ENCODE data around the gene DGUOK.

Gene DGUOK

DNA sequence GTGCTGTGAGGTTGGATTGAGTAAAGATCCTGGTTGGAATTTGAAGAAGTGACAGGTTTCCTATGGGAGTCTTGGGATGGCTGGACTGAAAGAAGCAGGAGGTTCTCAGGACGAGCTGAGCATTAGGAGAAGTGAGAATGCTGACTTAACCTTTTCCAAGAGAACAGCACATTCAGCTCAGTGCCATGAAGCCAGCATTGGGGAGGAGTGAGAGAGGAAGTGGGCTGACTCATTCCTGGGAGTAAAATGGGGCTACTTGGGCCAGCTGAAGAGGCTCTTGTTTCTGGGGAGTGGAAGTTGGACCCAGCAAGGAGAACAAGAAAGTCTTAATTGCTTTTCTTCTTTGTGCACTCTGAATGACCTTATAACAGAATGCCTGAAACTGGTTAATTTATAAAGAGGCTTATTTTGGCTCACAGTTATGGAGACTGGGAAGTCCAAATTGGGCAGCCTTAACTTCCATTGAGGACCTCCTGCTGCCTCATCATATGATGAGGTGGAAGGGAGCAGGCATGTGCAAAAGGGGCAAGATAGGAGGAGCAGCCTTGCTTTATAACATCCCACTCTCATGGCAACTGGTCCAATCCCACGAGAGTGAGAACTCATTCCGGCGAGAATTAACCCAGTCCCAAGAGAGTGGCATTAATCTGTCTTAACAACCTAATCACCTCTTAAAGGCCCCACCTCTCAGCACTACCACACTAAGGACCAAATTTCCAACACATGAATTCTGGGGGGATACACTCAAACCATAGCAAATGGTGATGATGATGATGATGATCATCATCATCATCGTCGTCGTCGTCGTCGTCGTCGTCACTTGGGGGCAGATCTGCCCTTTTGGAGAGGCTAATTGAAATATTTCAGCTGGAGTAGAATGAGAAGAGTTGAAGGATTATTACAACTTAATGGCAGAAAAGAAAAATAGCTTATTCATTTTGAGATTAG, 26.1 kb downstream of the DGUOK start:
- DNase-seq (ENCODE audit: low spot score) = no peak

DNA sequence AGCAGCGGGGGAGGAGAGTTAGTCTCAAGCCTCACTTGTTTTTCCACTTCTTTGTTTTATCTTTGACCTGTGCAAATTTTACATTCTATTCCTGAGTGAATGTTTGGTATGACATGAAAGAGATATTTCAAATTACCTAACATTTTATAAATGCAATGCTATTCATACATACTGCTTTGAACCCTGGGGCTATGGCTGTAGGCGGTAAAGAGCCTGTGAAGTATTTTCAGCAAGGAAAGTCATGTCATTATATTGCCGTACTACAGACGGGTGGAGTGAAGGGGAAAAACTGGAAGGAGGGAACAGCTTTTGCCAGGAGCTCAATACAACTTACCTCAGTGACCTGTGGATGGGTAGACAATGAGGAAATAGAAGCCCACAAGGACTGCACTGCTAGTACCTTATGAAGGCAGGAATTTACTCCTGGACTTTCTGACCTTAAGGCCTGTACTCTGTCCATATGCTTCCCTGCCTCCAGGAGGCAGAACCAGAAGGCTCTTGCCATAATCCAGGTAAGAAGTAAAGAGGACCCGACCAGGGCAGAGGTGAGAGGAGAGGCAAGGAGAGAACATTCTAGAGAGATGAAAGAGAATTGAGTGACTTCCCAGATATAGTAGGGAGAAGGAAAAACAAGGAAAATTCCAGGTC, 29.7 kb downstream of the DGUOK start:
- DNase-seq (ENCODE audit: low spot score) = no peak

DNA sequence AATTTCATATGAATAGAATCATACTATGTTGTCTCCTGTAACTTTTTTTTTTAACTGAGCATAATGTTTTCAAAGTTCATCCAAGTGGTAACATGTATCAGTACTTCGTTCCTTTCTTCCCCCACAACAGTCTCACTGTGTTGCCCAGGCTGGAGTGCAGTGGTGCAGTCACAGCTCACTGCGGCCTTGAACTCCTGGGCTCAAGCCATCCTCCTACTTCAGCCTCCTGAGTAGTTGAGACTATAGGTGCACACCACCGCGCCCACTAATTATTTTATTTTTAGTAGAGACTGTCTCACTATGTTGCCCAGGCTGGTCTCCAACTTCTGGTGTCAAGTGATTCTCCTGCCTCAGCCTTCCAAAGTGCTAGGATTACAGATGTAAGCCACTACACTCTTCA, 34.6 kb downstream of the DGUOK start:
- DNase-seq (ENCODE audit: low spot score) = no peak

DNA sequence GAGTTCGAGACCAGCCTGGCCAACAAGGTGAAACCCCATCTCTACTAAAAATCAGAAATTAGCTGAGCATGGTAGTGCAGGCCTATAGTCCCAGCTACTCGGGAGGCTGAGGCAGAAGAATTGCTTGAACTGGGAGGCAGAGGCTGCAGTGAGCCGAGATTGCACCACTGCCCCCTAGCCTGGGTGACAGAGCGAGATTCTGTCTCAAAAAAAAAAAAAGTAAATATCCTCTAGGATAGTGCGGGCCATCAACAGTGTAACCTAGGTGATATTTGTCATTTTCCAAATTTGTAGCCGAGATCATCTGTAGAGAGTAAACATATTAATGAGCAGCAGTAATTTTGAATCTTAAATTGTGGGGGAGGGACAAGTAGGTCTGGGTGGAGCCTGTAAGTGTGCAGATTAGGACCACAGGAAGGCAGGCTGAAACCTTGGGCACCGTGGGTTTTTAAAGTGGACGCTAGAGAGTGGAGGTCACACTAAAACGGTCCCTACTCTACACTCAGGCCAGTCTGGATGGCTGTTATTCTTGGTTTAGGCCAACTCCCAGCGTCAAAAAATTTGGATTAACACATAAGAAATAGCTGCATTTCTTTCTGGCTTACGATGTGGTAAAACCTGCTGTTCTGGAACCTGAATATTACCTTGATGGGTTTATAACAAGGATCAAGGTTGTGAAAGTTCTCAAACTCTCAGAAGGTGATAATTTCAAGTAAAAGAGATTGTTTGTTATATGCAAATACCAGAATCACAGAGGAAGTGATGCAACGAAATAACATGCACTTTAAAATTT, 35.3 kb downstream of the DGUOK start:
- no peak for DNase-seq (ENCODE audit: low spot score)

DNA sequence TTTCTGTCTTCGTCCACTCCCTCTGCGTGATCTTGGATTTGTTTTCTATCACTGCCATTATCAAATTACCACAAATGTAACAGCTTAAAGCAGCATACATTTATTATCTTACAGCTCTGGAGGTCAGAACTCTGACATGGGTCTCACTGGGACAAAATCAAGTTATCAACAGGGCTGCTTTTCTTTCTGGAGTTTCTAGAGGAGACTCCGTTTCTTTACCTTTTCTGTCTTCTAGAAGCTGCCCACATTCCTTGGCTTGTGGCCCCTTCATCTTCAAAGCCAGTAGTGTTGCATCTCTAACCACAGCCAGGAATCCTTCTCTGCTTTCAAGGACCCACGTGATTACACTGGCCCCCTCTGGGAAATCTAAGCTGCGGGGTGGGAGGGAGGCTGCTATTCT, 36.1 kb downstream of the DGUOK start:
- no peak for DNase-seq (ENCODE audit: low spot score)

DNA sequence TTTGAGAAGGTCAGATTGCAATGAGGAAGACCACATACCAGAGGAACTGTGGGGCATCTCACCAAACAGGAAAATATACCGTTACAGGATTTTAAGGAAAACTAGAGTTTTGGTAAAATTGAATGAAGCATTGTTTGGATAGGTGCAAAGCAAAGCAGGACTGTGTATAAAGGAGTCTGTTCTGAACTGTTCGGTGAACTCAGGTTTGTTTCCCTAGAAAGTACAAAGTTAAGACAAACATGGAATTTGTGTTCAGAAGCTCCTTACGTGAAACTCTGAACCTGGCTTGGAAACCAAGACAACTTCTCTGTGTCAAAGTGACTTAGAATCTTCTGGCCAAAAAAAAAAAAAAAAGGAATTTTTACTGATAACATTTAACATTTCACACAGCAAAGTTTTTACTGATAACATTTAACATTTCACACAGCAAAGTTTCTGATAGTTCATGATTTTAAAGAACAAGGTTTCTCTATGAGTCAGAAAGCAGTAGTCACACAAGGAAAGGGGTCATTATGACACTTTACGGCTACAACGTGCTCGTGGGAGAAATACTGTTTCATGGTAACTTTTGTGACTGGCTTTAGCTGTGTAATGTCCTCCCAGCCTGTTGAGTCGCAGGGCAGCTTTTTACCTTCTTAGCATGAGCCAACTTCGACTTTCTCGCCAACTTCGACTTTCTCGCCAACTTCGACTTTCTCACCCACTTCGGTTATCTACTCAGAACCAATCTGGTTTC, 36.9 kb downstream of the DGUOK start:
- DNase-seq (ENCODE audit: low spot score) = no peak

DNA sequence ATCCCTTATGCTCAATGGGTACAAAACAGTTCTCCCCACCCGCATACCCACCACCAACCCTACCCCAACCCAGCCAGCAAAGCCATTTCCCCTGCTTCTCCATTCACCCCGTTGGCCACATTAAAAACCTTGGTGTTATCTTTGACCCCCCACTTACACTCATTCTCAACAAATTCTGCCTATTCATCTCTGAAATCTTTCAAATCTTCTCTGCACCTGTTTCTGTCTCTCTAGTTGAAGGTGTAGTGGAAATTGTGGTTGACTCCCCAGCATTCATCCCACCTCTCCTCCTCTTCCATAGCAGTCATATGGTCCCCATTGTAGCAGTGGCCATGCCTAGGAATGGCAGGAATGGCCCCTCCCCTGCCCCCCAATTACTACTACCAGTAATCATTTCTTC, 37.5 kb downstream of the DGUOK start:
- DNase-seq (ENCODE audit: low spot score) = no peak

DNA sequence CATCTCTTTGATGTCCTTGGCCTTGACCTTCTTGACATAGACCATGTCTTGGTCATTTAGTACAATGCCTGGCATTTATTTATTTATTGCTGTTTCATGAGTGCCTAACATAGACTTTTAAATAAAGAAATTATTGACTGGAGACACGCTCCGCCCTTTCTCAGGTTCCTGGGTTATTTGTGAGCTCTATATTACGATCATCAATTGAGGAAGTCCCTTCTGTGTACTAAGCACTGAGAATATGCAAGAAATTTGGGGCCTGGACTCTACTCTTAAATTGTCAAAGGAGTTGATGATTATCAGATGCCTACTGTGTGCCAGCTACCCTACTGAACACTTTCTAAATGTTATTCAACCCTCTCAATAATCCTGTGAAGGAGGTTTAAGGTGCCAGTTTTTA, 38.4 kb downstream of the DGUOK start:
- no peak for DNase-seq (ENCODE audit: low spot score)

DNA sequence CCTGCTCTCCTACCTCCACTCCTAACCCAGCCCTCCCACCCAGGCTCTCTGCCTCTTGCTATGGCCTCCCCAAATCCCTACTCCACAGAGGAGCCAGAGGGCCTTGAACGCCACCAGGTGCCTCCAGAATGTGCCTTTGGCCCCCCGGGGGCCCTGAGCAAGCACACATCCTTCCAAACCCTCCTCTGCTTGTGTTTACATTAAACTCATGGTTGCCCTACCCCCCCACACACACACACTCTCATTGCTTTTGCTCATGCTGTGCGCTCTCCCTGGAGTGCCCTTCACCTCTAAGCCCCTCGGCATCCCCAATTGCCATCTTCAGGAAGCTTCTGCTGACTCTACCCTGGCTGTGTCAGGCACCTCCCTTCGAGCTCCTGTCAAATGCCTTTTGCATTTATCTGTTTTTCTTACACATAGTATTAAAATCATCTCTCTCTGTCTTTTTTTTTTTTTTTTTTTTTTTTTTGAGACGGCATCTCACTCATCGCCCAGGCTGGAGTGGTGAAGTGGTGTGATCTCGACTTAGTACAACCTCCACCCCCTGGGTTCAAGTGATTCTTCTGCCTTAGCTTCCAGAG, 41.8 kb downstream of the DGUOK start:
- no peak for DNase-seq (ENCODE audit: low spot score)

DNA sequence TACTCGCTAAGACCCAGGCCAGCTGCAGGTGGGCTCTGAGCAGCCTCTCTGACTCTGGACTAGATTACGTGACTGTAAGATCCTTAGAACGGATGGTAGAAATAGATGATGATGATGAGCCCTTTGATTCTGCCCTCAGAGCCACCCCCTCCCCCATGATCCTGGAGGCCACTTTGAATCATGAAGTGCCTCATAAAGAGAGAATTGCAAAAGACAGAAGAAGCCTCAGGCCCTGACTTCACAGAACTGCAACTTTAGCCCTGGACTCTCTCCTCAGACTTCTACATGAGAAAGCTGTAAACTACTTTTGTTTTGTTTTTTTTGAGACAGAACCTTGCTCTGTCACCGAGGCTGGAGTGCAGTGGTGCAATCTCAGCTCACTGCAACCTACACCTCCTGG, 42.7 kb downstream of the DGUOK start:
- DNase-seq (ENCODE audit: low spot score) = no peak

DNA sequence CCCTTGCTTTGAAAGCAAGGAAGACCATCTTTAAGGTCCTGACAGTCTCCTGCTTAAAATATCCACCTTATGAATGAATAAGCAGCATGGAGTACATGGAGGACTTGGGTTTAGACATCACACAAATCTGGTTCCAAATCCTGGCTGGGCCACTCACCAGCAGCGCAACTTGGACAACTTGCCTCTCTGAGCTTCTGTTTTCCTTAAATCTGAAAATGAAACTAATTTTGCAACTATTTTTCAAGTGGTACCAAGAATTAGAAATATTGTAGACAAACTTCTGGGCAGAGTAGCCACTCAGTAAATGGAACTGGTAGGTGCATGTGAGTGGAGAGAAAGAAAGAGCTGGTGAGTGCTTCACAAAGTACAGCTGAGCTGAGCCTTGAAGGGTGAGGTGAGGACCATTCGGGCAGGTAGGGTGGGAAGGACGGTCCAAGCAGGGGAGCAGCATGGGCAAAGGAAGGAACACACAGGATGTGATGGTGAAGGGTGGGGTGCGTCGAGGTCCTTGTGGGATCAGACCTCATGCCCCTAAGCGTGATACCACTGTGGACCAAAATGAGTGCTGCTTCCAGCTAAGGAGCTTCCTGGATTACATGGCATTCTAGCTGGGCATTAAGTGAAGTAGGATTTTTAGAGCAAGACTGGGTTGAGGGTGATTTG, 43.6 kb downstream of the DGUOK start:
- no peak for DNase-seq (ENCODE audit: low spot score)

DNA sequence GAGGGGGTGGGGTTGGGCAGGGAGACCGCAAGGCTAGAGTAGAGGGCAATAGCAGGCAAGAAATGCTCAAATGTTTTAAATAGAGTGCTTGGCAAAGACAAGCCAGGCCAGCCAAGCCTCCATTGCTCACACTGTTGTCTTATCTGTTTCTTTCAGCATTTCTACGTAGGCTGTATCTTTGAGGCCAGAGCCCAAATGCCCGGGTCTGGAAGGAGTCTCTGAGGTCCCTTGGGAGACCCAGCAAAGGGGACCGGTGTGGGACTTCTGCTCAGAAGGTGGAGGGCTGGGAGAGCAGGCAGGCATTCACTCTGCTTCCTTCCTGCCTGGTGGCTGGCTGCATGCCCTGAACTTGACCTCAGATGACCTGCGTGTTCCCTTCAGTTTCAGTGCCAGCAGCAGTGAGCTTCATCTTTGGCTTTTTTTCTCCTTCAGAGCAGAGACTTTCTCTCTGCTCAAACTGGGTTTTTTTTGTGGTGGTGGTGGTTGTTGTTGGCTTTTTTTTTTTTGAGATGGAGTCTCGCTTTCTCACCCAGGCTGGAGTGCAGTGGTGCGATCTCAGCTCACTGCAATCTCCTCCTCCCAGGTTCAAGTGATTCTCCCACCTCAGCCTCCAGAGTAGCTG, 44.3 kb downstream of the DGUOK start:
- DNase-seq (ENCODE audit: low spot score) = no peak

DNA sequence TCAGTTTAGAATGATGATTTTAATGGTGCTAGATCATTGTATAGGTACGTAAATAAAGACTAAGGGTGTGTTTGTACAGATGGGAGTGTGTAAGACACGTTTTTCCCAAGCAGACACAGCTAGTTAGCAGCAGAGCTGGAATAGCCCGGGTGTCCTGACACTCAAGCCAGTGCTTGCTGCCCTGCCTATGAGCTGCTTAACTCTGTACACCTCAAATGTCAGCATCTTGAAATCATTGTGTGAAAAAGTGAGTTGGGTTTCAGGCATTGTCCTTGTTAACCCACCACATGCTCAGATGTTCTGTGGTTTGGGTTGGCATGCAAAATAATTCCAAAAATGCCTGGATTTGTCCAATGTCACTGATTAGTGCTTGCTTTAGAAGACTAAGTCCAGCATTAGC, 45.0 kb downstream of the DGUOK start:
- no peak for DNase-seq (ENCODE audit: low spot score)

DNA sequence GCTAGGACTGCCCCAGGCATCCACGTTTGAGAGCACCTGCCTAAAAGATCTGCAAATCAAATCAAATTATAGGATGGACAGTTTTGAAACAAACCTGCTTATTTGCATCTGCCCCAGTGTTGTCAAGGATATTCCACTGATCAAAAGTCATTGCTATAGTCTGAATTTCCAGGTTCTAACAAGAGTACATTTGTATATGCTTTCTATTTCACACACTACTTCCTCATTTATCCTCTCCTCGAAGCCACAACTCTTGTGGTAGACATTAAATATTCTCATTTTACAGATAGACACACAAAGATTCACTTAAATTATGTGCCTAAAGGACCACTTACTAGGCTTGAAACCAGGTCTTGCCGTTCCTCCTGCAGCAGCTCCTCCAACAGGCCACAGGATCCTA, 46.2 kb downstream of the DGUOK start:
- DNase-seq (ENCODE audit: low spot score) = no peak

DNA sequence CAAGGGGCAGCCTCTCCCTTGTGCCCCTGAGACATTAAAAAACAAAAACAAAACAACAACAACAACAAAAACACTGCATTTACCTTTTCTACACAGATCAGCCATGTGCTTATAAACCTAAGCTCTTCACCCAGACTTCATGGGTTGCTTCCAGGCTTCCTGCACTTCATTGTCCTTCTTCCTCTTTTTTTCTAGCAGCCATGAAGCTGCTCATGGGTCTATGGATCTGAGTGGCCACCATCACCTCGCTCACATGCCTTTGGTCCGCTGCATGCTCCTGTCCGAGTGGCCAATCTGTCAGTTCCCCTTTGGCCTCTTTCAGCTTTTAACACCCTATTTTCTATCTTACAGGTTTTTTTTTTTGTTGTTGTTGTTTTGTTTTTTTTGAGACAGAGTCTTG, 49.1 kb downstream of the DGUOK start:
- DNase-seq (ENCODE audit: low spot score) = no peak

DNA sequence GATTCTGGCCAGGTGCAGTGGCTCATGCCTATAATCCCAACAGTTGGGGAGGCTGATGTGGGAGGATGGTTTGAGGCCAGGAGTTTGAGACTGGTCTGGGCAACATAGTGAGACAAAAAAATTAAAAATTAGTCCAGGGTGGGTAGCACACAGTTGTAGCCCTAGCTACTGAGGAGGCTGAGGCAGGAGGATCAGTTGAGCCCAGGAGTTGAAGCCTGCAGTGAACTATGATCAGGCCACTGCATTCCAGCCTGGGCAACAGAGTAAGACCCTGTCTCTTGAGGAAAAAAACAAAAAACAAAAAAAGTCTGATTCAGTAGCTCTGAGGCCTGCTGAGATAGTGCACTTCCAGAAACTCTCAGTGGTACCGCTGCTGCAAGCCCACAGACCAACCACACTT, 50.1 kb downstream of the DGUOK start:
- DNase-seq (ENCODE audit: low spot score) = no peak

DNA sequence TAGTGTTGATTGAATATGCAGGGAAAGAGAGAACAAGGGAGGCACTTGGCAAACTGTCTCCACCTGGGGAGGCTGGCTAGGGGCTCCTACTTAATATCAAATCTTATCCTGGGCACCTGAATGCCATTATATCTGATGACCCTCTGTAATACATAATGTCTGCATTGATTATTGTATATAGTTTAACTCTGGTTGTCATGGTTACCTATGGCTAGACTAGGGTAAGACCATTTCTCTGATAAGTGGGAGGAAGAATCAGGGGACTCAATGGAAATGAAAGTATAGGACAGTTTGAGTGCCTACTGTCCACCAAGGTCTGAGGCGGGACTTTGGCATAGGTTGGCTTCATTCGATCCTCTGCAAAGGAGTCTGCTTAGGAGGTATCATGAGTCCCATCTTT, 50.8 kb downstream of the DGUOK start:
- no peak for DNase-seq (ENCODE audit: low spot score)

DNA sequence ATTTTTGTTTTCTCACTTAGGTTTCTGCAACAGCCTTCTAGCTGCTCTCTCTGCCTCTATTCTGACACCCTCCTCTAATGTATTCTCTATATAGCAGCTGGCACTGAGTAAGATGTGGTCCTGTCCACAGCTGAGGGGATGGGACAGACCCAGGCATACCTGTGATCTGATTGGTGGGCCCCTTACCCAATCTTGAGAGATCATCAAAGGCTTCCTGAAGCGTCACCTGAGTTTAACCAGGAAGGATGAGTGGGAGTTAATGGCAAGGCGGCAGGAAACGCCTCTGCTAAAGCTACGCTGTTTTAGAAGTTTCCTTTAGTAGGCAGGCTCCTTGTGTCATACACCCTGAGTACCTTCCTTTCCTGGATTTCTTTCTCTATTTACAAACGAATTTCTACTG, 52.3 kb downstream of the DGUOK start:
- no peak for DNase-seq (ENCODE audit: low spot score)

DNA sequence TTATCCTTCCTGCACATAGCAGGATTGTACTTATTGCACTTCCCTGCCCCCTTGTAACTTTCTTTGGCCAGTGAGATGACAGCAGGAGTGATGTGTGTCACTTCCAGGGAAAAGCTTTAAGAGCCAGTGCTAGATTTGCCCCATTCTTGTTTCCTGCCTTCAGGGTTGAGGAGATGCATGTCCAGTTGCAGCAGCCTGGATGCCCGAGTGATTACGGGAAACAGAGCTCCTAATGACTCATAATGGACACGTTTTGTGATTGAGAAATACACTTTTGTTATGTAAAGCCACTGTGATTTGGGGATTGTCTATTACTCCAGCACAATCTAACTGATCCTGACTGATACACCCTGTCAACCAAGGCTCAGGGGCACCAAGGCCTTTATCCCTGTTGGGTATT, 53.0 kb downstream of the DGUOK start:
- DNase-seq (ENCODE audit: low spot score) = no peak

DNA sequence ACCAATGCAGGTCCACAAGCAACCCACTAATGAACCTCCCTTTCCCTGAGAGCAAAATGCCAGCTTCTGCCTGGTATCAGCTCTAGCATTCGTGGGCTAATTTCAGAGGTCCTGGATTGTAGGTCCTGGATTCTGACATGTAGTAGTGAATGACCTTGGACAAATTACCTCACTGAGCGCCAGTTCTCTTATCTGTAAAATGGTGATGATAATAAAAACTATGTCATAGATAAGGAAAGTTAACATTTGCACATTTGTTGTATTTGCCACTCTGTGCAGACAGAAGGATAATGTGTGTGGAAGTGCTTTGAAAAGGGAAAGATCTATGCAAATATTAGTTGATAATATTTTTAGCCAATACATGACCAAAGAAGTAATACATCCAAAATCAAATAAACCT, 53.9 kb downstream of the DGUOK start:
- no peak for DNase-seq (ENCODE audit: low spot score)

All from ecto neural progenitor cell (in vitro differentiated cells).